ENCODE results near the gene ADORA2A.

ADORA2A gene

GRCh38 chr22:24440270-24440717 lies 12.9 kb downstream of the ADORA2A start:
- in situ Hi-C loops (cut with MboI; ENCODE audit: low sequenced_read_pairs, unreplicated experiment), result no loop called here
- no peak for DNase-seq (ENCODE audit: low spot score)
- no peak for TF ChIP-seq CTCF (IDR thresholded peaks at IDR 0.05; ENCODE audit: borderline replicate concordance, control extremely low read depth, extremely low read depth, insufficient read depth, missing control alignments)

- in situ Hi-C loops (cut with MboI; ENCODE audit: low sequenced_read_pairs, unreplicated experiment), result no loop called here
- no peak for DNase-seq (ENCODE audit: low spot score)
- no peak for TF ChIP-seq CTCF (IDR thresholded peaks at IDR 0.05; ENCODE audit: borderline replicate concordance, control extremely low read depth, extremely low read depth, insufficient read depth, missing control alignments)
Measured at GRCh38 chr22:24440718-24441405, 13.5 kb downstream of the ADORA2A start.

- no peak for TF ChIP-seq CTCF (IDR thresholded peaks at IDR 0.05; ENCODE audit: borderline replicate concordance, control extremely low read depth, extremely low read depth, insufficient read depth, missing control alignments)
- in situ Hi-C loops (cut with MboI; ENCODE audit: low sequenced_read_pairs, unreplicated experiment), result no loop called here
- peak; percentile 21 for DNase-seq (ENCODE audit: low spot score)
Measured at GRCh38 chr22:24441406-24442351, 14.3 kb downstream of the ADORA2A start.

- no peak for DNase-seq (ENCODE audit: low spot score)
- in situ Hi-C loops (cut with MboI; ENCODE audit: low sequenced_read_pairs, unreplicated experiment), result no loop called here
- TF ChIP-seq CTCF (IDR thresholded peaks at IDR 0.05; ENCODE audit: borderline replicate concordance, control extremely low read depth, extremely low read depth, insufficient read depth, missing control alignments), result no peak
Measured at GRCh38 chr22:24442352-24442744, 14.9 kb downstream of the ADORA2A start.

GRCh38 chr22:24443668-24444067 lies 16.3 kb downstream of the ADORA2A start:
- in situ Hi-C loops (cut with MboI; ENCODE audit: low sequenced_read_pairs, unreplicated experiment), result no loop called here
- DNase-seq (ENCODE audit: low spot score), result no peak
- no peak for TF ChIP-seq CTCF (IDR thresholded peaks at IDR 0.05; ENCODE audit: borderline replicate concordance, control extremely low read depth, extremely low read depth, insufficient read depth, missing control alignments)

- no peak for TF ChIP-seq CTCF (IDR thresholded peaks at IDR 0.05; ENCODE audit: borderline replicate concordance, control extremely low read depth, extremely low read depth, insufficient read depth, missing control alignments)
Measured at GRCh38 chr22:24444251-24444650, 16.9 kb downstream of the ADORA2A start.

More at GRCh38 chr22:24444251-24444650, 16.9 kb downstream of the ADORA2A start:
- in situ Hi-C loops (cut with MboI; ENCODE audit: low sequenced_read_pairs, unreplicated experiment), result no loop called here
- no peak for DNase-seq (ENCODE audit: low spot score)
